Psoas muscle (tissue), 8 donors: ENCODE results near the gene ADGRG3. TPM values are rescaled to one million over a fixed set of nuclear protein-coding genes. Genes with fewer than 3 reads are reported as not detected.
"Not testable (repeated sequence)": the region's sequence is repeated elsewhere in the genome, so short reads cannot be mapped to it uniquely, and the experiment has no call there.

Source experiments
- ATAC-seq, 4 donors: fragments of 200-7000 bp; cut with Tn5 transposase; one replicate each; pipeline ENCODE4 v1.9.1; 2020; ENCODE audit warnings: moderate library complexity in 3 of 4, mild to moderate bottlenecking in 2 of 4
- DNase-seq, 2 donors: peaks; one replicate each; pipeline ENCODE4 v3.0.0-alpha.2; 2020
- H3K27ac ChIP-seq: fragments of 200-600 bp; one replicate; pipeline ENCODE4 v1.8.0; 2022
- H3K27me3 ChIP-seq, 3 donors: fragments of 200-600 bp in 1 of 3; one replicate each; pipeline versions ENCODE4 v1.6.1 to v1.8.0; 2013 to 2022; ENCODE audit warnings: low read length in 2 of 3, mild to moderate bottlenecking in 2 of 3, moderate library complexity in 1 of 3; ENCODE audit not compliant: insufficient read depth in 3 of 3
- H3K36me3 ChIP-seq, 2 donors: fragments of 200-600 bp in 1 of 2; one replicate each; pipeline versions ENCODE4 v1.6.1 to v1.8.0; 2013 to 2022; ENCODE audit warnings: low read depth in 1 of 2, mild to moderate bottlenecking in 1 of 2, moderate library complexity in 1 of 2; ENCODE audit not compliant: insufficient read depth in 1 of 2
- H3K4me1 ChIP-seq: fragments of 200-600 bp; one replicate; pipeline ENCODE4 v1.8.0; 2022
- H3K4me3 ChIP-seq: fragments of 200-600 bp; one replicate; pipeline ENCODE4 v1.8.0; 2022; ENCODE audit warnings: mild to moderate bottlenecking
- H3K9me3 ChIP-seq: fragments of 200-600 bp; one replicate; pipeline ENCODE4 v1.8.0; 2022
- CTCF ChIP-seq: fragments of 200-600 bp; IDR thresholded peaks from one replicate; pipeline ENCODE4 v1.8.0; 2022; ENCODE audit warnings: antibody characterized with exemption
- WGBS, 3 donors: extraction: QIAGEN DNeasy Blood & Tissue Kit; methylation state at CpG; one replicate each; pipeline versions ENCODE4 v1.1.6 to v1.1.7; 2013; 5-methylcytosine and 5-hydroxymethylcytosine counted together
- intact Hi-C, 2 donors: fragments of 100-400 bp; cut with DNase I; formaldehyde crosslinking; loops; one replicate each; pipeline versions ENCODE4 v1.11.0 to v1.14.2; 2022
- polyA plus RNA-seq, 3 donors: library from polyadenylated mRNA; stranded (reverse); fragments of 200-250 nt; gene quantifications; one replicate each; pipeline ENCODE4 v1.2.3, GENCODE V29; 2013
- total RNA-seq, 4 donors: library from RNA; stranded (reverse); fragmentation: NEBNext Ultra II Directional in 2 of 4; extraction: Animal tissue kit (Norgen Biotek cat#: 25700) in 2 of 4; gene quantifications; one replicate each; pipeline versions ENCODE4 v1.2.1 to v1.2.4, GENCODE V29; 2021 to 2023
- donor health status: healthy with polysubstance abuse.
- donor health status: DM: no; HTN: no; CAD: no; lungs with moderate emphysema.
- donor health status: Bipolar disorder and iron deficiency.
- donor health status: healthy.
- donor health status: DM: yes; HTN: yes; CAD: no.
- donor health status: DM: no; HTN: no; CAD: no.
- donor health status: DM: no; HTN: no; CAD: no.
- donor health status: DM: yes; HTN: yes; CAD: no.

Gene ADGRG3
- total and polyA plus RNA-seq, 7 donors = 0.16 to 0.57 (median 0.31) TPM

- TF ChIP-seq CTCF = no peak
- DNase-seq = no peak
- no peaks in the 10 kb centered on the region for H3K36me3 ChIP-seq
- 89 to 90% (median 89%) methylated on average over 30 of the region's 30 CpGs for WGBS, 3 donors
- no peaks in the 10 kb centered on the region for H3K9me3 ChIP-seq
- no peak overlapping the region for H3K4me3 ChIP-seq
- H3K4me1 ChIP-seq = no peaks in the 10 kb centered on the region
- intact Hi-C loops = no loop called here
- H3K27me3 ChIP-seq = no peaks in the 10 kb centered on the region
- H3K27ac ChIP-seq = no peak overlapping the region
- ATAC-seq = no peak
These were observed 57.9 kb downstream of the ADGRG3 start for GRCh38 chr16:57725976-57726375.

- no peaks in the 10 kb centered on the region for H3K27me3 ChIP-seq
- no peak for TF ChIP-seq CTCF
- intact Hi-C loops = no loop called here
- ATAC-seq (no peak), DNase-seq (no peak)
- 69 to 78% (median 75%) methylated on average over 7 of the region's 7 CpGs for WGBS, 3 donors
- H3K36me3 ChIP-seq = no peaks in the 10 kb centered on the region
- no peak overlapping the region for H3K27ac ChIP-seq
- H3K9me3 ChIP-seq = no peaks in the 10 kb centered on the region
- H3K4me3 ChIP-seq = no peak overlapping the region
- no peaks in the 10 kb centered on the region for H3K4me1 ChIP-seq
These were observed 58.4 kb downstream of the ADGRG3 start for GRCh38 chr16:57726433-57726947.

GRCh38 chr16:57727610-57728009, 59.5 kb downstream of the ADGRG3 start:
- no peak for TF ChIP-seq CTCF
- DNase-seq = no peak
- ATAC-seq = no peak
- H3K4me1 ChIP-seq = no peaks in the 10 kb centered on the region
- H3K36me3 ChIP-seq = no peaks in the 10 kb centered on the region
- 59 to 72% (median 68%) methylated on average over 4 of the region's 4 CpGs for WGBS, 3 donors
- no peaks in the 10 kb centered on the region for H3K9me3 ChIP-seq
- H3K27me3 ChIP-seq = no peaks in the 10 kb centered on the region
- H3K4me3 ChIP-seq = no peak overlapping the region
- intact Hi-C loops = no loop called here
- H3K27ac ChIP-seq = no peak overlapping the region

GRCh38 chr16:57728336-57729181, 60.5 kb downstream of the ADGRG3 start:
- no peak for ATAC-seq
- intact Hi-C loops = no loop called here
- Histone ChIP-seq H3K36me3 (no peaks in the 10 kb centered on the region), H3K27me3 (no peaks in the 10 kb centered on the region), H3K4me3 (no peak overlapping the region), H3K27ac (no peak overlapping the region), H3K9me3 (no peaks in the 10 kb centered on the region), H3K4me1 (no peaks in the 10 kb centered on the region)
- DNase-seq = no peak
- 96 to 97% (median 96%) methylated on average over 14 of the region's 14 CpGs for WGBS, 3 donors
- TF ChIP-seq CTCF = no peak

- Histone ChIP-seq H3K4me3 (no peak overlapping the region), H3K9me3 (no peaks in the 10 kb centered on the region), H3K27ac (no peak overlapping the region), H3K27me3 (no peaks in the 10 kb centered on the region), H3K36me3 (no peaks in the 10 kb centered on the region), H3K4me1 (no peaks in the 10 kb centered on the region)
- DNase-seq (no peak), ATAC-seq (no peak)
- 82 to 93% (median 88%) methylated on average over 1 of the region's 1 CpG for WGBS, 3 donors
- no peak for TF ChIP-seq CTCF
- intact Hi-C loops = no loop called here
These were observed 61.0 kb downstream of the ADGRG3 start for GRCh38 chr16:57729182-57729484.

GRCh38 chr16:57729852-57730251, 61.7 kb downstream of the ADGRG3 start:
- intact Hi-C loops, H3K27me3 ChIP-seq, H3K4me1 ChIP-seq, ATAC-seq, H3K27ac ChIP-seq, H3K4me3 ChIP-seq, H3K36me3 ChIP-seq, DNase-seq, H3K9me3 ChIP-seq: not testable (repeated sequence)
- WGBS, 3 donors = 91 to 94% (median 93%) methylated on average over 6 of the region's 6 CpGs
